A673 (cell line): Measurements from ENCODE around the gene MAT2A.

Source experiments
- CTCF ChIP-seq: fragments of 300-800, 200-600 bp; sonication (generic); conservative IDR thresholded peaks from 2 replicates; pipeline ENCODE4 v1.5.1; 2017; ENCODE audit warnings: low read depth, mild to moderate bottlenecking, antibody characterized with exemption, low read length, moderate library complexity, mixed read lengths
- EZH2 ChIP-seq: fragments of 200-600 bp; sonication (generic); IDR thresholded peaks from 2 replicates; pipeline ENCODE4 v1.6.1; 2017; ENCODE audit warnings: borderline replicate concordance, low read depth, mild to moderate bottlenecking, mixed read lengths, antibody characterized with exemption, low read length; ENCODE audit not compliant: poor library complexity, severe bottlenecking

- TF ChIP-seq CTCF (no peak), EZH2 (no peak)
Observed at GRCh38 chr2:85541262-85541661, 2.3 kb downstream of the MAT2A start.
